Thyroid gland (tissue), 4 donors: ENCODE results near the gene DKK2. TPM values are rescaled to one million over a fixed set of nuclear protein-coding genes. Genes with fewer than 3 reads are reported as not detected.

Experiments used
- DNase-seq, 2 donors: peaks; one replicate each; pipeline ENCODE4 v3.0.0-alpha.2; 2019
- H3K27ac ChIP-seq, 3 donors: fragments of 200-600 bp; sonication (generic); 1 replicate in 2 of 3; 2 replicates in 1 of 3; pipeline ENCODE4 v1.5.1; 2016 to 2019; ENCODE audit warnings: mild to moderate bottlenecking in 1 of 3, moderate library complexity in 1 of 3
- H3K27me3 ChIP-seq: fragments of 200-600 bp; sonication (generic); one replicate; pipeline ENCODE4 v1.5.1; 2019
- H3K36me3 ChIP-seq, 2 donors: fragments of 200-600 bp; sonication (generic); one replicate each; pipeline ENCODE4 v1.5.1; 2016 to 2019
- H3K4me1 ChIP-seq, 2 donors: fragments of 200-600 bp; sonication (generic); one replicate each; pipeline ENCODE4 v1.5.1; 2017 to 2019
- H3K4me3 ChIP-seq, 3 donors: fragments of 200-600 bp; sonication (generic); replicated peaks in 1 of 3; 1 replicate in 2 of 3; 2 replicates in 1 of 3; pipeline ENCODE4 v1.5.1; 2016; ENCODE audit warnings: mild to moderate bottlenecking in 1 of 3
- H3K9me3 ChIP-seq: fragments of 200-600 bp; sonication (generic); one replicate; pipeline ENCODE4 v1.5.1; 2017
- CTCF ChIP-seq, 6 experiments: fragments of 200-600 bp in 3 of 6; fragments of 450-650 bp in 3 of 6; sonication (generic) in 3 of 6; IDR thresholded peaks; one replicate each; pipeline ENCODE4 v1.5.1; 2016 to 2019; ENCODE audit warnings: antibody characterized with exemption in 6 of 6, mild to moderate bottlenecking in 2 of 6, inconsistent platforms in 1 of 6, moderate library complexity in 1 of 6
- POLR2A ChIP-seq, 2 donors: fragments of 450-650 bp; IDR thresholded peaks; one replicate each; pipeline ENCODE4 v1.6.1; 2017; ENCODE audit warnings: antibody characterized with exemption in 2 of 2, mild to moderate bottlenecking in 2 of 2, moderate library complexity in 1 of 2
- WGBS, 2 donors: methylation state at CpG; one replicate each; pipeline ENCODE4 v1.1.5; 2017; 5-methylcytosine and 5-hydroxymethylcytosine counted together
- intact Hi-C: fragments of 100-400 bp; cut with DNase I; formaldehyde crosslinking; loops from one replicate; pipeline ENCODE4 v1.15.1; 2023
- total RNA-seq, 4 donors: library from RNA; depleted of rRNA; stranded (reverse); fragments of >200 nt; gene quantifications; one replicate each; pipeline ENCODE4 v1.2.3, GENCODE V29; 2016

DKK2 gene
- total RNA-seq, 4 donors from 2014 or later, result 0.34 to 1.5 (median 0.77) TPM

- no peaks in the 10 kb centered on the region for H3K27me3 ChIP-seq
- H3K36me3 ChIP-seq, result no peaks in the 10 kb centered on the region
- no peak overlapping the region for H3K4me3 ChIP-seq
- DNase-seq, result no peak
- H3K9me3 ChIP-seq, result no peaks in the 10 kb centered on the region
- intact Hi-C loops, result no loop called here
- no peak overlapping the region for H3K27ac ChIP-seq
- H3K4me1 ChIP-seq, result no peaks in the 10 kb centered on the region
- TF ChIP-seq POLR2A (IDR thresholded peaks at IDR 0.05) (no peak), CTCF (IDR thresholded peaks at IDR 0.05) (no peak)
- WGBS, 2 donors, result 61 to 64% methylated on average over 1 of the region's 1 CpG
These were observed 32.0 kb upstream of the DKK2 start for GRCh38 chr4:107068116-107068515.

- H3K36me3 ChIP-seq, result no peaks in the 10 kb centered on the region
- H3K27me3 ChIP-seq, result no peaks in the 10 kb centered on the region
- no peak for TF ChIP-seq POLR2A (IDR thresholded peaks at IDR 0.05)
- TF ChIP-seq CTCF (IDR thresholded peaks at IDR 0.05), result no peak
These were observed 30.5 kb upstream of the DKK2 start for GRCh38 chr4:107066621-107067020.

GRCh38 chr4:107065201-107065600 lies 29.1 kb upstream of the DKK2 start:
- H3K27me3 ChIP-seq, result no peaks in the 10 kb centered on the region
- no peak for DNase-seq
- no peaks in the 10 kb centered on the region for H3K9me3 ChIP-seq
- H3K4me1 ChIP-seq, result no peaks in the 10 kb centered on the region
- intact Hi-C loops, result no loop called here
- TF ChIP-seq POLR2A (IDR thresholded peaks at IDR 0.05) (no peak), CTCF (IDR thresholded peaks at IDR 0.05) (no peak)
- H3K36me3 ChIP-seq, result no peaks in the 10 kb centered on the region
- no peak overlapping the region for H3K27ac ChIP-seq
- no peak overlapping the region for H3K4me3 ChIP-seq

More at GRCh38 chr4:107066621-107067020, 30.5 kb upstream of the DKK2 start:
- no peaks in the 10 kb centered on the region for H3K4me1 ChIP-seq
- no peak overlapping the region for H3K27ac ChIP-seq
- WGBS, 2 donors, result 95 to 96% methylated on average over 1 of the region's 1 CpG
- H3K9me3 ChIP-seq, result no peaks in the 10 kb centered on the region
- intact Hi-C loops, result no loop called here
- H3K4me3 ChIP-seq, result no peak overlapping the region
- no peak for DNase-seq

DNA sequence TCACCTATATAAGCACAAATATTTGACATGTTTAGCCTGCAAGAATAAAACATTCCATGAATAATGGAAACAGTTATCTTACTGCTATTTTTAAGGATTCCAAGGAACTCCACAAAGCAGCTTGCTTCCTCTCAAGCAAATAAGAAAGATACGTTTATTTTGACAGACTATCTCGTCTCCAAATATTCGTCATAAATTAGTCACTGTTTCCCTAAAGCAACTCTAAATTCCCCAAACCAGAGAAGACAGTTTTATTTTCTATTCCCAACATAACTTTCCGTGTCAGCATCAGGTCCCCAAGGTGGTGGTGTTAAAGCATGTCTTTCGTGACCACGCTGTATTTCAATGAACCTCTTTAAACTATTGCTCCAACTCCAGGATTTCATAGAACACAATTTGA lies 24.3 kb upstream of the DKK2 start:
- no peak for DNase-seq
- Histone ChIP-seq H3K4me3 (no peak overlapping the region), H3K36me3 (no peaks in the 10 kb centered on the region), H3K27ac (no peak overlapping the region), H3K27me3 (no peaks in the 10 kb centered on the region), H3K9me3 (no peaks in the 10 kb centered on the region), H3K4me1 (no peaks in the 10 kb centered on the region)
- WGBS, 2 donors, result 79 to 82% methylated on average over 6 of the region's 6 CpGs
- TF ChIP-seq CTCF (IDR thresholded peaks at IDR 0.05) (no peak), POLR2A (IDR thresholded peaks at IDR 0.05) (no peak)
- intact Hi-C loops, result no loop called here

GRCh38 chr4:107058828-107059227 lies 22.7 kb upstream of the DKK2 start:
- intact Hi-C loops, result no loop called here
- no peak overlapping the region for H3K27ac ChIP-seq
- H3K4me1 ChIP-seq, result no peaks in the 10 kb centered on the region
- H3K4me3 ChIP-seq, result no peak overlapping the region
- DNase-seq, result no peak
- H3K36me3 ChIP-seq, result no peaks in the 10 kb centered on the region
- TF ChIP-seq POLR2A (IDR thresholded peaks at IDR 0.05) (no peak), CTCF (IDR thresholded peaks at IDR 0.05) (no peak)
- 63 to 68% methylated on average over 1 of the region's 1 CpG for WGBS, 2 donors
- H3K9me3 ChIP-seq, result no peaks in the 10 kb centered on the region
- H3K27me3 ChIP-seq, result no peaks in the 10 kb centered on the region
